NOMO-1 treated with dmso at 0.1 percent for 144 hours (cell line): ENCODE measurements around the gene TBL1XR1.
"Not testable (repeated sequence)": the region's sequence is repeated elsewhere in the genome, so short reads cannot be mapped to it uniquely, and the experiment has no call there.

ENCODE experiments used
- DNase-seq: peaks from one replicate; lab custom pipeline; 2025; ENCODE audit not compliant: unreplicated experiment; lab: John Stamatoyannopoulos, UW

Gene TBL1XR1

GRCh38 chr3:177184602-177185001 is 12.7 kb downstream of the TBL1XR1 start:
- not testable (repeated sequence) for DNase-seq

- no peak for DNase-seq
Observed at GRCh38 chr3:177182352-177182751, 14.9 kb downstream of the TBL1XR1 start.

GRCh38 chr3:177181418-177181817 is 15.9 kb downstream of the TBL1XR1 start:
- no peak for DNase-seq

- DNase-seq = no peak
Observed at GRCh38 chr3:177180506-177180905, 16.8 kb downstream of the TBL1XR1 start.

- no peak for DNase-seq
Observed at GRCh38 chr3:177179281-177180067, 17.8 kb downstream of the TBL1XR1 start.

GRCh38 chr3:177177749-177178221 is 19.5 kb downstream of the TBL1XR1 start:
- no peak for DNase-seq

- no peak for DNase-seq
Observed at GRCh38 chr3:177174607-177175170, 22.6 kb downstream of the TBL1XR1 start.

GRCh38 chr3:177169936-177170722 is 27.2 kb downstream of the TBL1XR1 start:
- DNase-seq = no peak

- no peak for DNase-seq
Observed at GRCh38 chr3:177168431-177168830, 28.9 kb downstream of the TBL1XR1 start.

GRCh38 chr3:177162742-177163141 is 34.5 kb downstream of the TBL1XR1 start:
- DNase-seq = no peak

- DNase-seq = not testable (repeated sequence)
Observed at GRCh38 chr3:177161603-177162002, 35.7 kb downstream of the TBL1XR1 start.

- DNase-seq = no peak
Observed at GRCh38 chr3:177158461-177158860, 38.8 kb downstream of the TBL1XR1 start.

GRCh38 chr3:177157492-177157891 is 39.8 kb downstream of the TBL1XR1 start:
- DNase-seq = no peak

- DNase-seq = no peak
Observed at GRCh38 chr3:177154733-177155132, 42.5 kb downstream of the TBL1XR1 start.

- no peak for DNase-seq
Observed at GRCh38 chr3:177150970-177151627, 46.2 kb downstream of the TBL1XR1 start.

GRCh38 chr3:177150218-177150916 is 46.9 kb downstream of the TBL1XR1 start:
- no peak for DNase-seq

GRCh38 chr3:177149106-177149505 is 48.2 kb downstream of the TBL1XR1 start:
- DNase-seq = no peak

GRCh38 chr3:177147790-177148189 is 49.5 kb downstream of the TBL1XR1 start:
- no peak for DNase-seq

- DNase-seq = no peak
Observed at GRCh38 chr3:177146646-177147045, 50.6 kb downstream of the TBL1XR1 start.

- no peak for DNase-seq
Observed at GRCh38 chr3:177145954-177146353, 51.3 kb downstream of the TBL1XR1 start.

GRCh38 chr3:177145381-177145780 is 51.9 kb downstream of the TBL1XR1 start:
- no peak for DNase-seq
